Smooth muscle cell (in vitro differentiated cells): ENCODE data around the gene AP1S2. TPM values are rescaled to one million over a fixed set of nuclear protein-coding genes. Genes with fewer than 3 reads are reported as not detected.

ENCODE experiments used
- DNase-seq: peaks from one replicate; lab custom pipeline; 2025; ENCODE audit not compliant: unreplicated experiment; lab: John Stamatoyannopoulos, UW
- H2AFZ ChIP-seq: fragments of 200-600 bp; sonication (generic); 2 replicates; pipeline ENCODE4 v1.6.0; 2016; ENCODE audit warnings: antibody characterized with exemption, low read depth, mild to moderate bottlenecking
- H3F3A ChIP-seq: fragments of 200-600 bp; sonication (generic); 2 replicates; pipeline ENCODE4 v1.6.0; 2017; ENCODE audit warnings: antibody characterized with exemption, low read depth
- H3K27ac ChIP-seq: fragments of 200-600 bp; sonication (generic); 2 replicates; pipeline ENCODE4 v1.5.1; 2016; ENCODE audit warnings: low read depth, mild to moderate bottlenecking
- H3K27me3 ChIP-seq: fragments of 200-600 bp; sonication (generic); 2 replicates; pipeline ENCODE4 v1.6.1; 2016; ENCODE audit warnings: low read depth, mild to moderate bottlenecking
- H3K36me3 ChIP-seq: fragments of 200-600 bp; sonication (generic); 2 replicates; pipeline ENCODE4 v1.5.1; 2016; ENCODE audit warnings: low read depth
- H3K4me1 ChIP-seq: fragments of 200-600 bp; sonication (generic); 2 replicates; pipeline ENCODE4 v1.5.1; 2016; ENCODE audit warnings: low read depth
- H3K4me2 ChIP-seq: fragments of 200-600 bp; sonication (generic); 2 replicates; pipeline ENCODE4 v1.6.0; 2016; ENCODE audit warnings: mild to moderate bottlenecking
- H3K4me3 ChIP-seq: fragments of 200-600 bp; sonication (generic); 2 replicates; pipeline ENCODE4 v1.5.1; 2016; ENCODE audit warnings: mild to moderate bottlenecking
- H3K79me2 ChIP-seq: fragments of 200-600 bp; sonication (generic); 2 replicates; pipeline ENCODE4 v1.6.0; 2016; ENCODE audit warnings: low read depth, mild to moderate bottlenecking
- H3K9ac ChIP-seq: fragments of 200-600 bp; sonication (generic); 2 replicates; pipeline ENCODE4 v1.6.0; 2016; ENCODE audit warnings: low read depth
- H3K9me3 ChIP-seq: fragments of 200-600 bp; sonication (generic); replicated peaks from 2 replicates; pipeline ENCODE4 v1.5.1; 2016; ENCODE audit warnings: low read depth
- H4K20me1 ChIP-seq: fragments of 200-600 bp; sonication (generic); 2 replicates; pipeline ENCODE4 v1.6.0; 2016; ENCODE audit warnings: low read depth
- CTCF ChIP-seq: fragments of 200-600 bp; sonication (generic); IDR thresholded peaks from 2 replicates; pipeline ENCODE4 v1.5.1; 2017; ENCODE audit warnings: borderline replicate concordance, mild to moderate bottlenecking, antibody characterized with exemption; ENCODE audit not compliant: insufficient read depth, poor library complexity, severe bottlenecking
- WGBS: methylation state at CpG from one replicate; pipeline ENCODE4 v1.1.7; 2016; ENCODE audit warnings: low lambda C conversion rate; 5-methylcytosine and 5-hydroxymethylcytosine counted together
- polyA plus RNA-seq: library from polyadenylated mRNA; unstranded; fragments of >200 nt; fragmentation: Nextera tagmentation; extraction: Ambion mirVana; gene quantifications from 2 replicates; pipeline ENCODE4 v1.2.1, GENCODE V29; 2016
- total RNA-seq: library from RNA; depleted of rRNA; stranded (reverse); fragments of >200 nt; gene quantifications from 2 replicates; pipeline ENCODE4 v1.2.3, GENCODE V29; 2014

The AP1S2 gene
- total and polyA plus RNA-seq, 2 experiments from 2014 or later, result 120 to 162 TPM

GRCh38 chrX:15822922-15823321, 31.7 kb downstream of the AP1S2 start:
- Histone ChIP-seq H3K4me3 (no peak overlapping the region), H3K36me3 (peaks cover under 1% of the 10 kb centered on the region), H3K4me2 (no peak overlapping the region), H3K79me2 (no peaks in the 10 kb centered on the region), H3K27ac (no peak overlapping the region), H2AFZ (no peak overlapping the region), H3K27me3 (no peaks in the 10 kb centered on the region), H3K4me1 (no peaks in the 10 kb centered on the region), H3K9me3 (no peaks in the 10 kb centered on the region), H3K9ac (no peak overlapping the region), H3F3A (peaks cover 34% of the 10 kb centered on the region), H4K20me1 (no peaks in the 10 kb centered on the region)
- WGBS, result 96% methylated on average over 23 of the region's 23 CpGs
- no peak for TF ChIP-seq CTCF
- no peak for DNase-seq

- H2AFZ ChIP-seq, result no peak overlapping the region
- H3K9ac ChIP-seq, result no peak overlapping the region
- no peaks in the 10 kb centered on the region for H3K27me3 ChIP-seq
- no peak for DNase-seq
- H3K4me3 ChIP-seq, result no peak overlapping the region
- WGBS, result 72% methylated on average over 14 of the region's 14 CpGs
- H3K36me3 ChIP-seq, result no peaks in the 10 kb centered on the region
- H3K27ac ChIP-seq, result peak overlapping the region; percentile 8
- no peaks in the 10 kb centered on the region for H4K20me1 ChIP-seq
- H3F3A ChIP-seq, result peaks cover 29% of the 10 kb centered on the region
- peaks cover 7% of the 10 kb centered on the region for H3K4me1 ChIP-seq
- no peak overlapping the region for H3K4me2 ChIP-seq
- no peaks in the 10 kb centered on the region for H3K79me2 ChIP-seq
- TF ChIP-seq CTCF, result no peak
- H3K9me3 ChIP-seq, result no peaks in the 10 kb centered on the region
These were observed 34.2 kb downstream of the AP1S2 start for GRCh38 chrX:15820106-15821073.

- H2AFZ ChIP-seq, result no peak overlapping the region
- TF ChIP-seq CTCF, result no peak
- peak overlapping the region; percentile 37 for H3K4me2 ChIP-seq
- peaks cover 4% of the 10 kb centered on the region for H3K36me3 ChIP-seq
- H3K9me3 ChIP-seq, result no peaks in the 10 kb centered on the region
- no peak for DNase-seq
- peak overlapping the region; percentile 61 for H3K27ac ChIP-seq
- peaks cover 7% of the 10 kb centered on the region for H3K4me1 ChIP-seq
- 4% methylated on average over 4 of the region's 4 CpGs for WGBS
- H3K4me3 ChIP-seq, result no peak overlapping the region
- peak overlapping the region; percentile 14 for H3K9ac ChIP-seq
- no peaks in the 10 kb centered on the region for H4K20me1 ChIP-seq
- H3K27me3 ChIP-seq, result no peaks in the 10 kb centered on the region
- H3F3A ChIP-seq, result peaks cover 17% of the 10 kb centered on the region
- no peaks in the 10 kb centered on the region for H3K79me2 ChIP-seq
These were observed 37.7 kb downstream of the AP1S2 start for GRCh38 chrX:15816886-15817285.
